Left ventricle myocardium inferior (tissue), 1 donor: Measurements from ENCODE around the gene GRIK4. TPM values are rescaled to one million over a fixed set of nuclear protein-coding genes. Genes with fewer than 3 reads are reported as not detected.
"Not testable (repeated sequence)": the region's sequence is repeated elsewhere in the genome, so short reads cannot be mapped to it uniquely, and the experiment has no call there.

Experiments used
- DNase-seq: peaks from one replicate; pipeline ENCODE4 v3.0.0-alpha.2; 2020
- H3K27ac ChIP-seq: fragments of 200-600 bp; replicated peaks from 2 replicates; pipeline ENCODE4 v1.8.0; 2021
- H3K27me3 ChIP-seq: fragments of 200-600 bp; 2 replicates; pipeline ENCODE4 v1.8.0; 2021; ENCODE audit warnings: low read depth
- H3K36me3 ChIP-seq: fragments of 200-600 bp; 2 replicates; pipeline ENCODE4 v1.8.0; 2021
- H3K4me1 ChIP-seq: fragments of 200-600 bp; 2 replicates; pipeline ENCODE4 v1.8.0; 2021
- H3K4me3 ChIP-seq: fragments of 200-600 bp; 2 replicates; pipeline ENCODE4 v1.8.0; 2021; ENCODE audit warnings: mild to moderate bottlenecking, moderate library complexity
- H3K9me3 ChIP-seq: fragments of 200-600 bp; replicated peaks from 2 replicates; pipeline ENCODE4 v1.8.0; 2021
- intact Hi-C: fragments of 100-400 bp; cut with micrococcal nuclease; formaldehyde crosslinking; loops from one replicate; pipeline ENCODE4 v1.11.0; 2022
- total RNA-seq: library from RNA; stranded (reverse); fragmentation: NEBNext Ultra II Directional; extraction: Animal tissue kit (Norgen Biotek cat#: 25700); gene quantifications from one replicate; pipeline ENCODE4 v1.2.1, GENCODE V29; 2021
- TF ChIP-seq, protein P1 (sequence below): fragments of 200-600 bp; IDR thresholded peaks from 2 replicates; pipeline ENCODE4 v1.8.0; 2021; ENCODE audit warnings: antibody characterized with exemption, mild to moderate bottlenecking, borderline replicate concordance
- donor health status: DM: no; HTN: yes; CAD: no; lungs with severe emphysema.

Gene GRIK4
- total RNA-seq, 1 donor from 2014 or later = 0.16 TPM

GRCh38 chr11:121018746-121019145, 507.2 kb downstream of the GRIK4 start:
- no peak overlapping the region for H3K4me3 ChIP-seq
- intact Hi-C loops = no loop called here
- no peaks in the 10 kb centered on the region for H3K36me3 ChIP-seq
- H3K4me1 ChIP-seq = peaks cover 7% of the 10 kb centered on the region
- no peak overlapping the region for H3K27ac ChIP-seq
- TF ChIP-seq, protein P1, sequence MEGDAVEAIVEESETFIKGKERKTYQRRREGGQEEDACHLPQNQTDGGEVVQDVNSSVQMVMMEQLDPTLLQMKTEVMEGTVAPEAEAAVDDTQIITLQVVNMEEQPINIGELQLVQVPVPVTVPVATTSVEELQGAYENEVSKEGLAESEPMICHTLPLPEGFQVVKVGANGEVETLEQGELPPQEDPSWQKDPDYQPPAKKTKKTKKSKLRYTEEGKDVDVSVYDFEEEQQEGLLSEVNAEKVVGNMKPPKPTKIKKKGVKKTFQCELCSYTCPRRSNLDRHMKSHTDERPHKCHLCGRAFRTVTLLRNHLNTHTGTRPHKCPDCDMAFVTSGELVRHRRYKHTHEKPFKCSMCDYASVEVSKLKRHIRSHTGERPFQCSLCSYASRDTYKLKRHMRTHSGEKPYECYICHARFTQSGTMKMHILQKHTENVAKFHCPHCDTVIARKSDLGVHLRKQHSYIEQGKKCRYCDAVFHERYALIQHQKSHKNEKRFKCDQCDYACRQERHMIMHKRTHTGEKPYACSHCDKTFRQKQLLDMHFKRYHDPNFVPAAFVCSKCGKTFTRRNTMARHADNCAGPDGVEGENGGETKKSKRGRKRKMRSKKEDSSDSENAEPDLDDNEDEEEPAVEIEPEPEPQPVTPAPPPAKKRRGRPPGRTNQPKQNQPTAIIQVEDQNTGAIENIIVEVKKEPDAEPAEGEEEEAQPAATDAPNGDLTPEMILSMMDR = no peak
- DNase-seq = no peak
- H3K27me3 ChIP-seq = no peaks in the 10 kb centered on the region
- peaks cover 5% of the 10 kb centered on the region for H3K9me3 ChIP-seq

GRCh38 chr11:121021718-121022117, 510.2 kb downstream of the GRIK4 start:
- intact Hi-C loops = loop anchor here (10.0 kb wide), 1 partner anchor 83 kb away; the partner anchor contains the start of gene TECTA
- not testable (repeated sequence) for H3K4me3 ChIP-seq, H3K27ac ChIP-seq, H3K36me3 ChIP-seq, H3K27me3 ChIP-seq, DNase-seq, H3K9me3 ChIP-seq
- peaks cover 35% of the 10 kb centered on the region for H3K4me1 ChIP-seq

DNA sequence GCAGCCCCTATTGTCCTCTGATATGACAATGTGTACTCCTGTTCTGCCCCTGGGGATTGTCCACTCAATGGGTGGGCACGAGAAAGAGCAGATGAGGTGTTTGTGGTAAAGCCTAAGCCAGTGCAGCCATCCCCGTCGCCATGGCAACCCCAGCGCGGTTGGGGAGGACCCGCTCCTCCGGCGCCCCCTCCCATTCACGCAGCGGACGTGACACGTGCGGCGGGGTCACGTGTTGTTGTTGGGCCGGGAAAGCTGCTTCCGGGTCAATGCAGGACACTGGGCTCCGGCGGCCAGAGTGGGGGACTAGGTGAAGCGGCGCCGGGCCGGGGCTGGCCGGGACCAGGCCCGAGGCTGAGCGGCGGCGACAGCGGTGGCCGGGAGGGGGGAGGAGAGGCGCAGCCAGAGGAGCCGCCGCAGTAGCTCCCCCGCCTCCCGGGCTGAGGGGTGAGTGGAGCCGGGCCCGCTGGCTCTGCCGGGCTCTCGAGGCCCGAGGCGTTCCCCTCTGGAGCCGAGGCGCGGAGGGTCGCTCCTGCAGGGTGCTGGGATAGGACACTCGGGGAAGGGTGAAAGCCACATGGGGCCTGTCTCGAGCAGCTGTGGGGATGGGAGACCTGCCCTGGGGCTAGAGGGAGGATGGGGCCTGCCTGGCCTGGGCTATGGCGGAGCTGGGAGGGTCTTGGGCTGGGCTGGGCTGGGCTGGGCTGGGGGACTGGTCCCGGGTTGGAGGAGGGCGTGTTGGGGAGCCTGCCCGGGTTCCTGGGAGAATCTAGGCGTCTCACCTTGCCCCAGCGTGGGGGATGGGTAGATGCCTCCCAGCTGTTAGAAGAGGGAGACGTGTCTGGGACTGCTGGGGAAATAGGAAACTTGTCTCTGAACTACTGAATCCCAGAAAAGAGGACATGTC, 512.6 kb downstream of the GRIK4 start, which contains the start of gene TBCEL:
Gene TBCEL, plus strand, starts transcription at position 255 of the 904 bp plus-strand sequence. CDS start 21,589 bp downstream, outside the sequence.
- intact Hi-C loops = loop anchor here (10.0 kb wide), 1 partner anchor 81 kb away; the partner anchor contains the start of gene TECTA
- TF ChIP-seq, protein P1 = no peak
- H3K27ac ChIP-seq = peak within 1 kb of the TSS; percentile 73
- H3K27me3 ChIP-seq = no peaks in the 10 kb centered on the region
- peak; percentile 90 for DNase-seq
- H3K36me3 ChIP-seq = no peaks in the 10 kb centered on the region
- no peaks in the 10 kb centered on the region for H3K9me3 ChIP-seq
- H3K4me3 ChIP-seq = peak within 1 kb of the TSS; percentile 76
- H3K4me1 ChIP-seq = peaks cover 45% of the 10 kb centered on the region

DNA sequence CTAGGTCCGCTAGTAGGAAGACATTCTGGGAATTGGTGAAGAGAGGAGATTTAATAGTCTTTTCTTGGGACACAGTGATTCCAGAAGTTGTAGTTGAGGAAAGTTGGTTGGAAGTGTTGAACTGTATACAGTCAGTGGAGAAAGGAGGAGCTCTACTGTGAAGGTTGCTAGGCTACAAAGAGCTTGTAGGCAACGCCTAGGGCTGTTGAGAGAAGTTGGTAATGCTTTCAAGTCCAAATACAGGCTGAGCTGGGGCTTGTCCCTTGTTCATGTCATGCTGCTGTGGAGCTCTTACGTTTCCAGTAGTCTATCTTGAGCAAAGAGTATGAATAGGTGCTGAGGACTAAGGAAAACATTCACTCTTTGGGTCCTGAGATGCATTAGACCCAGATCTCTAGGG, 513.4 kb downstream of the GRIK4 start:
- H3K36me3 ChIP-seq = no peaks in the 10 kb centered on the region
- no peak for DNase-seq
- H3K4me1 ChIP-seq = peaks cover 54% of the 10 kb centered on the region
- peak overlapping the region; percentile 76 for H3K4me3 ChIP-seq
- H3K27ac ChIP-seq = peak overlapping the region; percentile 73
- H3K27me3 ChIP-seq = no peaks in the 10 kb centered on the region
- intact Hi-C loops = loop anchor here (10.0 kb wide), 1 partner anchor 80 kb away; the partner anchor contains the start of gene TECTA
- TF ChIP-seq, protein P1 = no peak
- no peaks in the 10 kb centered on the region for H3K9me3 ChIP-seq

DNA sequence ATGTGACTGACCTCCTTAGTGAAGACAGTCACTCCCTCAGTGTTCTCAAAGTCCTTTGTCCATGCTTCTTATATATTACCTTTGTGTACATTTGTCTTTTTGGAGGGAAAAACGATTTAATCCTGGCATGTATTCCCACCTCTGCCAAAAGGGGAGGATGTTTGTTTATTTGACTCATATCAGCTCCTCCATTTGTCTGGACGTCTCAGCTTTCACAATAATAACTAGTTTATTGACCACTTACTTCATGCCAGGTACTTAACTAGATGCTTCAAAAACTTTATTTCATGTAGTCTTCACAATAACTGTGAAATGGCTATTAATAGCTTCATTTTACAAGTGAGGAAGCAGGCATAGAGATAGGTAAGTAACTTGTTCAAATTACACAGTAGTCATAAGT, 517.6 kb downstream of the GRIK4 start:
- Histone ChIP-seq H3K4me1 (peaks cover 54% of the 10 kb centered on the region), H3K4me3 (no peak overlapping the region), H3K27me3 (no peaks in the 10 kb centered on the region), H3K36me3 (no peaks in the 10 kb centered on the region), H3K27ac (peak overlapping the region; percentile 37), H3K9me3 (no peaks in the 10 kb centered on the region)
- TF ChIP-seq, protein P1 = no peak
- intact Hi-C loops = loop anchor here (10.0 kb wide), 1 partner anchor 76 kb away; the partner anchor contains the start of gene TECTA
- DNase-seq = no peak
